GM12875 (cell line): Measurements from ENCODE around the gene LMBR1.

Experiments used
- H3K4me3 ChIP-seq: one replicate; pipeline ENCODE4 v1.5.1; 2011; ENCODE audit warnings: low read depth, low read length, control low read depth
- CTCF ChIP-seq: IDR thresholded peaks from 2 replicates; pipeline ENCODE4 v1.5.1; 2011; ENCODE audit warnings: low read depth, mild to moderate bottlenecking, control low read depth, inconsistent platforms, low read length, moderate library complexity, borderline replicate concordance; ENCODE audit not compliant: insufficient read depth

LMBR1 gene

GRCh38 chr7:156785998-156786543, 106.9 kb downstream of the LMBR1 start:
- no peak overlapping the region for H3K4me3 ChIP-seq
- TF ChIP-seq CTCF = no peak

- no peak for TF ChIP-seq CTCF
- H3K4me3 ChIP-seq = no peak overlapping the region
Measured at GRCh38 chr7:156783864-156784263, 109.1 kb downstream of the LMBR1 start.

- no peak overlapping the region for H3K4me3 ChIP-seq
- TF ChIP-seq CTCF = no peak
Measured at GRCh38 chr7:156781972-156782371, 111.0 kb downstream of the LMBR1 start.

GRCh38 chr7:156780724-156781455, 112.1 kb downstream of the LMBR1 start:
- H3K4me3 ChIP-seq = no peak overlapping the region
- no peak for TF ChIP-seq CTCF

- no peak overlapping the region for H3K4me3 ChIP-seq
- TF ChIP-seq CTCF = no peak
Measured at GRCh38 chr7:156778668-156779067, 114.3 kb downstream of the LMBR1 start.

- H3K4me3 ChIP-seq = no peak overlapping the region
- no peak for TF ChIP-seq CTCF
Measured at GRCh38 chr7:156778201-156778600, 114.8 kb downstream of the LMBR1 start.
